T47D (cell line): ENCODE measurements around the gene PPP1R8.
"Not testable (repeated sequence)": the region's sequence is repeated elsewhere in the genome, so short reads cannot be mapped to it uniquely, and the experiment has no call there.

Experiments used
- DNase-seq, 2 experiments: peaks; one replicate each; pipeline versions ENCODE4 v3.0.0 to v3.0.0-alpha.2; 2011 to 2012; ENCODE audit warnings: low read depth in 1 of 2, low spot score in 1 of 2
- JUND ChIP-seq: IDR thresholded peaks from 2 replicates; pipeline ENCODE4 v1.6.1; 2012; ENCODE audit warnings: low read depth
- in situ Hi-C: cut with HindIII; loops from 2 replicates; pipeline ENCODE4 v1.10.0; 2016; ENCODE audit warnings: low sequenced_read_pairs, low pct_unique_long_range_greater_than_20kb

PPP1R8 gene

DNA sequence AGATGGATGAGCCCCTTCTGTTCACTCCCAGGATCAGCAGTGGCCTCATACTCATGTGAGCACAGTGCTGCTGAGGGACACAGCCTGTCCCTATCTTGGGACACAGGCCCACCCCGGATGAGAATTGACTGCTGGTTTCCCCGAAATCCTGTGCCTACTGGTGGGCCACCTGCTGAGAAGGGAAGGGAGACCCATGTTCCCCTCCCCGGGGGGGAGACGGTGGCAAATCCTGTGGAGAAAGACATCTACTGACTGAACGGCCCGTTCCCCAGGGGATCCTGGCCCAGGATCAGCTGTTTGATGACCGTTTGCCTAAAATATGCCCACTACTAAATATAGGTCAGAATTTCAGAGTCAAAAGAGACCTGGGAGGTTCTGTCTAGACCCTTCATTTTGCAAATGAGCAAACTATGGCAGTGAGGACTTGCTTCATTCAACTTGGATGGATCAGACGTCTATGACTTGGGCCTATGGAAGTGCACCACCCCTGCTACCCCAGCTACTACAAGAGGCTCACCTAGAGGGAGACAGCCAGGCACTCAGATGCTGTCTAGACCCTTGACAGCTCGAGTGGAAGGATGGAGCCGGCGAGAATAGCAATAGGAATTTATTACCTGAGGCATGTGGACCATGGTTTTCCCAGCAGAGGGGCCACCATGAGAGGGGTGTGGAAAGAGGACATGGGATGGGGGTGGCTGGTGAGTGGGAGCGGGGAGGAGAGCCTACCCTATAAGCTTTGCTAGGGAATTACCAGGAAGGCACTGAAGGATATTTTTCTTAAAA is 26.2 kb downstream of the PPP1R8 start:
- in situ Hi-C loops: no loop called here
- TF ChIP-seq JUND: no peak
- DNase-seq: no peak

DNA sequence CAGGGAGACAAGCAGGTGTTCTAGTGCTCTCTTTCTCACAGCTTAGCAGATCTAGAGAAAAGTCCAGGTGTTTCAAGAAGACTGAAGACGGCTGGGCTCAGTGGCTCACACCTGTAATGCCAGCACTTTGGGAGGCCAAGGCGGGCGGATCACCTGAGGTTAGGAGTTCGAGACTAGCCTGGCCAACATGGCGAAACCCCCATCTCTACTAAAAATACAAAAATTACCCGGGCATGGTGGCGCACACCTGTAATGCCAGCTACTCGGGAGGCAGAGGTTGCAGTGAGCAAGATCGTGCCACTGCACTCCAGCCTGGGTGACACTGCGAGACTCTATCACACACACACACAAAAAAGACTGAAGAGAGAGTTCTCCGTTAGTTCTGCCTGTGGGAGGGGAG is 27.0 kb downstream of the PPP1R8 start:
- DNase-seq, in situ Hi-C loops: not testable (repeated sequence)

DNA sequence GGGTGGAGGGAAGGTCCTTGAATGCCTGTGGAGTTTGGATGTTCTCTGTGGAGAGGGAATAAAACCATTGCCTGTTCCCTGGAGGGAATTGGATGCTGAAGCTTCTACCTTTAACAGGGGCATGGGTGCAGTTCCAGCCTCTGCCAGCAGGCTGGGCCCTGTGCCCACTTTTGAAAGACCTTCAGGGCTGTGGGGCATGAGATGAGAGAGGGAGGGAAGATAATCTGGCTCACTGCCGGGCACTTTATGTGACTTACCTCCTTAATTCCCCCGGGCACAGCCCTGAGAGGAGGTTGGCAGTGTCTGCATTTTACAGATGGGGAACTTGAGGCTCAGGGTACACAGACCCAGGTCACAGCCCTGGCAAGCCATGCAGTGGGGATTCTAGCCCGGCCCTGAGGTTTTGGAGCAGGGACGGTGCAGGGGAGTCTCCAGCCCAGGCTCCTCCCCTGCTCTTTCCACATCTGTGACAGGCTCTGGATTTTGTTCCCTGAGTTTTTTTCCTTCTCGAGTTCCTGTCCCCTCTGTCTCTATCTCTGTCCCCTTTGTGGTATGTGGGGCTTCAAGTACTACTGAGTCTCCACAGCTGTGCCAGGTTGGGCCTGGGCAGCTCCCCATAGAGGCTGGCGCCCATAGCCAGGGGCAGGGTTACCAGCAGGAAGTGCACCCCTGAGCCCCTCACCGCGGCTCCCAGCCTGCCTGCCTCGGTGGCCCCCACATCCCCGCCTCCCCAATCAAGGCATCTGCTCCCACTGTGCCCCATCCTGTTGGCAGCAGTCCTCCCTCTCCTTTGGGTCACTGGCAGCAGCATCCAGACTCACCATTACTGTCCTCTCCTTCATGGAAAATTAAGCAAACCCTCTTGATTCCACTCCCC is 27.7 kb downstream of the PPP1R8 start:
- DNase-seq: peak; percentile 50 to 84
- in situ Hi-C loops: no loop called here
- no peak for TF ChIP-seq JUND

DNA sequence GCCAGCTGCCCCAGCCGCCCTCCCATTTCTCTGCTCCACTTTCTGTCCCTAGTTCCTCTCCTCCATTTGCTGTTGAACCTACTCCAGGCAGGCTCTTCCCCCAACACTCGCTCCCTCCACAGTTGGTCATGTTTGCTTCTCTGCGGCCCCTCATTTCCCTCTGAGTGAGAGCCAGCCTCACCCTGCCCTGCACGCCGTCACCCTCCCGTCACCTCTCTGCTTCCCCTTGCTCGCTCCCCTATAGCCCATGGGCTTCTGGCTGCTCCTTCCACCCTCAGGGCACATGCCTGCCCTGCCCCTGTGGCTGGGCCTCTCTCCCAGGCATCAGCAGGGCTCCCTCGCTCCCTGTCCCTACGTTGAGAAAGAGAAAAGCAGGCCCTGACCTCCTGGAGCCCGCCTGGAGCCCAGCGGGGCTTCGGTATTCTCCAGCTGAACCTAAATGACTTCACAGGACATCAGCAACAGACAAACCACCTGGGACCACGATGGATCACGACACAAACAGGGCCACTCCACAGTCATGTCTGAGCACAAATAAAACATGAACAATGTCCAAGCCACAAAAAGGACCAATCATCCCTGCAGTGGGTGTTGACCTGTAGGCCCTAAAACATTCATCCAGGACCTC is 28.5 kb downstream of the PPP1R8 start:
- in situ Hi-C loops: no loop called here
- no peak for TF ChIP-seq JUND
- no peak for DNase-seq

DNA sequence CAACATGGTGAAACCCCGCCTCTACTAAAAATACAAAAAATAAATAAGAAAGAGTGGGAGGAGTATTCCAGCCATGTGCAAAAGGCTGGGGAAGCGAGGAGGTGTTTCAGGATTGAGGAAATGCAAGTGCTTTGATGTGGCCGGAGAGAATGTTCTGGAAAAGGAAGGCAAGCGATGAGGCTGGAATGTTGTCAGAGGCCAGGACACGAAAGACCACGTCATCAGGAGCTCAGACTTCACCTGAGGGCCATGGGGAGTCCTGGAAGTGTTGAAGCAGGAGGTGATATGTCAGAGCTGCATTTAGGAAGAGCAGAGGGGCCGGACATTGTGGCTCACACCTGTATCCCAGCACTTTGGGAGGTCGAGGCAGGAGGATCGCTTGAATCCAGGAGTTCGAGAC is 30.9 kb downstream of the PPP1R8 start:
- no peak for DNase-seq
- in situ Hi-C loops: no loop called here
- TF ChIP-seq JUND: no peak

DNA sequence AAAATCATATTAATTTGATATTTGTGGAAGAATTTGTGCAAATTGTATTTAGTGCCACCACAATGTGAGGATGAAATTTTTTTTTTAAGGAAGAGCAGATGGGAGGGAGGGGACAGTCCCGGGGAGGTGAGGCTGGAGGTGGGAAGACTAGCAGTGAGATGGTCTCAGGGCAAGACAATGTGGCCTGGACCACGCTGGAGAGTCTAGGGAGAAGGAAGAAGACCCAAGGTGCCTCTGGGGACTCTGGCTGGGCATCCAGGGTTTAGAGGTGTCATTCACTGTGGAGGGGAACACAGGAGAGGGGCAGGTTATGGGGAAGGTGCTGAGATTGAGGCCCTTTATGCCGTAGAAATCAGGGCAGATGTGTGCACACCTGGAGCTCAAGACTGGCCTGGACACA is 31.4 kb downstream of the PPP1R8 start:
- TF ChIP-seq JUND: no peak
- in situ Hi-C loops: no loop called here
- no peak for DNase-seq

DNA sequence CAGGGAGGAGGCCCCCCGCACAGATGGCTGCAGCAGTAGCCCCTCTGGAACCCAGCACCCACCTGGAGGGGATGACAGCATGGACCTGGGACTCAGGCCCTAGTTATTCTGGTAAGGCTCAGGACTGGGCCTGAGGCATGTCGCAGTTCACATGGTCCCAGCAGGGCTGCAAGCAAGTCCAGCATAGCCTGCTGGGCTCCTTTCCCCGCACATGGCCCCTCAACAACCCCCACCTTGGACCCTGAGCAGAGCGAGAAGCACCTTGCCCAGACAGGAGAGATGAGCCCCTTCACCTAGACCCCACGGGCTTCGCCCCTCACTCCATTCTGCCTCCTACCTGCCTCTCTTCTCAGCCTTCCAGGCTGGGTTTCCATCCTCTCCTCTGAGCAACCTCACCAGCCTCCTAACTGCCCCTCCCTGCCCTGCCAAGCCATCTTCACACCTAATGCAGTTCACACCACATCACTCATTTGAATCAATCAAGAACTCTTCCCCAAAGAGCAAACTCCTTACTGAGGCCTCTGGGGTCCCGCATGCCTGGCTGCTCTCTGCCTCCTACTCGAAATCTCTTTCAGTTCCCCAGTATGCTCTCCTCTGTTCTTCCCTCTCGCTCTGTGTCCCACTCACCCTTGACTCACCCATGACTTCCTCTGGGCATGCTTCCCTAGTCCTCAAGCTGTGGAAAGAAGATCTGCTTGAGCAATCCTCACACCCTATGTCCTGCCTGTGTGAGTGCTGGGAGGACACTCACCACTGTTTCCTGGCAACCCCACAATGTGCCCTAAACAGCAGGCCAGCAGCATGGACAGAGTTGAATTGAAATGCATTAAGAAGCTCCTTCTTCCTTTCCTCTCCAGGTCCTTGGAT is 32.3 kb downstream of the PPP1R8 start:
- in situ Hi-C loops: no loop called here
- TF ChIP-seq JUND: no peak
- DNase-seq: no peak

DNA sequence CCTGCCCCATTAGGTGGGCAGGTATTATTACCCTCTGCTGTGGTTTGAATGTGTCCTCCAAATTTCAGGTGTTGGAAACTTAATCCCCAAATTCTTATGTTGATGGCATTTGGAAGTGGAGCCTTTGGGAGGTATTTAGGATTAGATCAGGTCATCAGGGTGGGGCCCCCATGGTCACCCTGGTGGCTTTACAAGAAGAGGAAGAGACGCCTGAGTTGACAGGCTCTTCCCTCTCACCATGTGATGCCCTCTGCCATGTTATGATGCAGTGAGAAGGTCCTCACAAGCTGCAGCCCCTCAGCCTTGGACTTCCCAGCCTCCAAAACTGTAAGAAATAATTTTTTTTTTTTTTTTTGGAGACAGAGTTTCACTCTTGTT is 32.9 kb downstream of the PPP1R8 start:
- in situ Hi-C loops: no loop called here
- DNase-seq: no peak
- no peak for TF ChIP-seq JUND

DNA sequence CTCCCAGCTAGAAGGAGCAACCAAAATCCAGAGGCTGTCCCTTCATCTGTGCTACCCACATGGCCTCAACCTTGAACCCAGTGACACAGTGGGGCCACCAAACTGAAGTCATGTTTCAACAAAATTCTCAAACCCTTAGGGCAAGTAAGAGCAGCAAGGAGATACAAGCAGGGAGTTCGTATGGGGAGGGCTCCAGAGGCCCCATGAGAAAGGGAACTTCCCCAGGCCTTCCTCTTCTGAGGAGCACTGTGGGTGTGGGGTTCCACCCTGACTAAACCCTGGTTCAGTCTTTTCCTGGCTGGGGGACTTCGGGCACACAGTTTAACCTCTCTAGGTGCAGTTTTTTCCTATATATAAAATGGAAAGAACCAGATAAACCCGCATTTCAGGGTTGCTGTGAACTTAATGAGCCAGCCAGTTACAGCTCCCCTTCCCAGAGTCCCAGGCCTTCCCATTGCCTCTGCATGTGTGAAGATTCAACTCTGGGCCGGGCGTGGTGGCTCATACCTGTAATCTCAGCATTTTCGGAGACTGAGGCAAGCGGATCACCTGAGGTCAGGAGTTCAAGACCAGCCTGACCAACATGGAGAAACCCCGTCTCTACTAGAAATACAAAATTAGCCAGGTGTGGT is 33.8 kb downstream of the PPP1R8 start:
- no peak for TF ChIP-seq JUND
- peak in 1 of 2 experiments; percentile 64 for DNase-seq
- in situ Hi-C loops: no loop called here

DNA sequence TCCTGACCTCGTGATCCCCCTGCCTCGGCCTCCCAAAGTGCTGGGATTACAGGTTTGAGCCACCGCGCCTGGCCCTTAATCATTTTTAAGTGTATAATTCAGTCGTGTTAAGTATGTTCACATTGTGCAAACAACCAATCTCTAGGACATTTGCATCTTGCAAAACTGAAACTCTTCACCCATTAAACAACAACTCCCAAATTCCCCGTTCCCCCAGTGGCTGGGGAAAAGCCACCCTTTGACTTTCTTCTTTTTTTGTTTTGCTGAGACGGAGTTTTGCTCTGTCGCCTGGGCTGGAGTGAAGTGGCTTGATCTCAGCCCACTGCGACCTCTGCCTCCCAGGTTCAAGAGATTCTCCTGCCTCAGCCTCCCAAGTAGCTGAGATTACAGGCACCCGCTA is 35.2 kb downstream of the PPP1R8 start:
- no peak for DNase-seq
- in situ Hi-C loops: no loop called here
- no peak for TF ChIP-seq JUND

DNA sequence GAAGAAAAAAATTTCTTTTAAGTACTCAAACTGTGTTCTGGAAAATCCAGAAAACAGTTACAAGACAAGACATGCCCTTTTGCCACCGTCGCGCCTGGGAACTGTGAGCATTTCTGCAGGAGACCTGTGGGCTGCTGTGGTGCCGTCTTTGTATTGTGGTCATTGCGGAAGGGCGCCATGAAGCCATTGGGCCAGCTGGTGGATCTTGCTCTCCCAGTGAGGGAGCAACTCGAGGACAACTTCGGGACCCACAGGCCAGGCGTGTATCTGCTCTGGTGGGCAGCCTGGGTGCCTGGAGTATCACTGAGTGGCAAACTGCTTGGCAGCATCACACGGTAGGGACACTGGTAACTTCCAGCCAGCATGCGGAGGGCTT is 38.0 kb downstream of the PPP1R8 start:
- DNase-seq: no peak
- no peak for TF ChIP-seq JUND

More for the DNA sequence above, 38.0 kb downstream of the PPP1R8 start:
- in situ Hi-C loops: no loop called here
